Mesenchymal stem cell (in vitro differentiated cells and primary cell): ENCODE data around the gene WDR83.
"Not testable (repeated sequence)": the region's sequence is repeated elsewhere in the genome, so short reads cannot be mapped to it uniquely, and the experiment has no call there.

ENCODE experiments used
- DNase-seq: peaks from one replicate; pipeline ENCODE4 v3.0.0-alpha.2; 2013
- H2AFZ ChIP-seq: one replicate; pipeline ENCODE4 v1.6.1; 2013; ENCODE audit warnings: low read depth, mild to moderate bottlenecking, control low read depth, inconsistent platforms, low read length, moderate library complexity
- H2AK5ac ChIP-seq: 2 replicates; pipeline ENCODE4 v1.6.1; 2013; ENCODE audit warnings: low read length, moderate library complexity, mild to moderate bottlenecking, inconsistent platforms; ENCODE audit not compliant: severe bottlenecking
- H2BK120ac ChIP-seq: one replicate; pipeline ENCODE4 v1.6.1; 2013; ENCODE audit warnings: low read depth, mild to moderate bottlenecking, inconsistent platforms, low read length, moderate library complexity
- H2BK12ac ChIP-seq, 2 experiments: one replicate each; pipeline ENCODE4 v1.6.1; 2013; ENCODE audit warnings: inconsistent platforms in 2 of 2, low read length in 2 of 2, mild to moderate bottlenecking in 2 of 2, moderate library complexity in 2 of 2, control low read depth in 1 of 2
- H2BK15ac ChIP-seq: one replicate; pipeline ENCODE4 v1.6.1; 2013; ENCODE audit warnings: mild to moderate bottlenecking, low read depth, inconsistent platforms; ENCODE audit not compliant: poor library complexity, severe bottlenecking
- H2BK5ac ChIP-seq: 2 replicates; pipeline ENCODE4 v1.6.1; 2013; ENCODE audit warnings: low read depth, mild to moderate bottlenecking, low read length, control low read depth, inconsistent platforms; ENCODE audit not compliant: poor library complexity, severe bottlenecking
- H3K14ac ChIP-seq, 2 experiments: one replicate each; pipeline ENCODE4 v1.6.1; 2013; ENCODE audit warnings: inconsistent platforms in 2 of 2, low read length in 2 of 2, control low read depth in 1 of 2, mild to moderate bottlenecking in 1 of 2, moderate library complexity in 1 of 2
- H3K18ac ChIP-seq, 2 experiments: one replicate each; pipeline ENCODE4 v1.6.1; 2013; ENCODE audit warnings: inconsistent platforms in 2 of 2, low read length in 2 of 2, control low read depth in 1 of 2, low read depth in 1 of 2, mild to moderate bottlenecking in 1 of 2
- H3K23ac ChIP-seq, 2 experiments: one replicate each; pipeline ENCODE4 v1.6.1; 2013; ENCODE audit warnings: inconsistent platforms in 2 of 2, low read length in 2 of 2, mild to moderate bottlenecking in 2 of 2, moderate library complexity in 2 of 2, control low read depth in 1 of 2
- H3K27ac ChIP-seq: 2 replicates; pipeline ENCODE4 v1.5.1; 2013; ENCODE audit warnings: mild to moderate bottlenecking, moderate library complexity, low read length, control low read depth, inconsistent platforms; ENCODE audit not compliant: poor library complexity, severe bottlenecking
- H3K27me3 ChIP-seq, 2 experiments: 2 replicates each; pipeline versions ENCODE4 v1.6.1 to v1.7.0; 2013; ENCODE audit warnings: low read length in 2 of 2, mild to moderate bottlenecking in 2 of 2, moderate library complexity in 2 of 2, control low read depth in 1 of 2, inconsistent platforms in 1 of 2; ENCODE audit not compliant: control insufficient read depth in 1 of 2, insufficient read depth in 1 of 2
- H3K36me3 ChIP-seq, 2 experiments: 2 replicates each; pipeline versions ENCODE4 v1.6.1 to v1.7.0; 2013; ENCODE audit warnings: low read length in 2 of 2, control low read depth in 1 of 2, inconsistent platforms in 1 of 2, low read depth in 1 of 2, mild to moderate bottlenecking in 1 of 2; ENCODE audit not compliant: insufficient read depth in 2 of 2, control insufficient read depth in 1 of 2
- H3K4ac ChIP-seq, 2 experiments: one replicate each; pipeline ENCODE4 v1.6.1; 2013; ENCODE audit warnings: inconsistent platforms in 2 of 2, low read length in 2 of 2, mild to moderate bottlenecking in 2 of 2, moderate library complexity in 2 of 2, control low read depth in 1 of 2, low read depth in 1 of 2
- H3K4me1 ChIP-seq: 2 replicates; pipeline ENCODE4 v1.6.1; 2013; ENCODE audit warnings: low read depth, low read length, control low read depth; ENCODE audit not compliant: control insufficient read depth, insufficient read depth
- H3K4me2 ChIP-seq: 2 replicates; pipeline ENCODE4 v1.6.1; 2013; ENCODE audit warnings: low read length, mild to moderate bottlenecking, inconsistent platforms; ENCODE audit not compliant: poor library complexity, severe bottlenecking
- H3K4me3 ChIP-seq, 2 experiments: 2 replicates each; pipeline versions ENCODE4 v1.5.1 to v1.7.0; 2013; ENCODE audit warnings: low read length in 2 of 2, mild to moderate bottlenecking in 2 of 2, control low read depth in 1 of 2, low read depth in 1 of 2; ENCODE audit not compliant: insufficient read depth in 1 of 2
- H3K79me1 ChIP-seq: replicated peaks from 2 replicates; pipeline ENCODE4 v1.6.1; 2013; ENCODE audit warnings: mild to moderate bottlenecking, control low read depth, low read length, inconsistent platforms; ENCODE audit not compliant: poor library complexity, severe bottlenecking
- H3K9ac ChIP-seq: 2 replicates; pipeline ENCODE4 v1.7.0; 2013; ENCODE audit warnings: mild to moderate bottlenecking, low read length, moderate library complexity
- H3K9me3 ChIP-seq: 2 replicates; pipeline ENCODE4 v1.7.0; 2013; ENCODE audit warnings: mild to moderate bottlenecking, low read length; ENCODE audit not compliant: control insufficient read depth
- H4K8ac ChIP-seq: one replicate; pipeline ENCODE4 v1.6.1; 2013; ENCODE audit warnings: inconsistent platforms, mild to moderate bottlenecking, low read length, moderate library complexity
- H4K91ac ChIP-seq: one replicate; pipeline ENCODE4 v1.6.1; 2013; ENCODE audit warnings: mild to moderate bottlenecking, low read length, inconsistent platforms
- WGBS: methylation state at CpG from one replicate; pipeline ENCODE4 v1.1.7; 2013; ENCODE audit warnings: mixed read lengths; 5-methylcytosine and 5-hydroxymethylcytosine counted together

Gene WDR83

DNA sequence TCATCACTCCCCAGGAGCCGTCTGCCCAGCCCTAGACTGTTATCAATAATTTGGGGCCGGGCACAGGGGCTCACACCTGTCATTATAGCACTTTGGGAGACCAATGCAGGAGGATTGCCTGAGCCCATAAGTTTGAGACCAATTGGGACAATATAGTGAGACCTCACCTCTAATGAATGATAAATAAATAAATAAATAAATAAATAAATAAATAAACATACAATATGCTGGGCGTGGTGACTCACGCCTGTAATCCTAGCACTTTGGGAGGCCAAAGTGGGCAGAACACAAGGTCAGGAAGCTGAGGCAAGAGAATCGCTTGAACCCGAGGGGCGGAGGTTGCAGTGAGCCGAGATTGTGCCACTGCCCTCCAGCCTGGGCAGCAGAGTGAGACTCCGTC lies 46.7 kb downstream of the WDR83 start:
- not testable (repeated sequence) for H3K4ac ChIP-seq, H2BK15ac ChIP-seq, H2AFZ ChIP-seq, H2AK5ac ChIP-seq, H3K27ac ChIP-seq, H3K4me1 ChIP-seq, H2BK12ac ChIP-seq, H3K9me3 ChIP-seq, H4K8ac ChIP-seq, H3K9ac ChIP-seq, H3K27me3 ChIP-seq, H3K4me2 ChIP-seq, H4K91ac ChIP-seq, DNase-seq, H2BK5ac ChIP-seq, H3K14ac ChIP-seq, H2BK120ac ChIP-seq, H3K18ac ChIP-seq, H3K23ac ChIP-seq, H3K4me3 ChIP-seq
- Histone ChIP-seq H3K79me1 (peaks cover 34% of the 10 kb centered on the region), H3K36me3 (peaks cover 83 to 84% of the 10 kb centered on the region in 2 experiments)
- WGBS = 90% methylated on average over 7 of the region's 9 CpGs

GRCh38 chr19:12715102-12715501 lies 48.5 kb downstream of the WDR83 start:
- no peak overlapping the region for H2BK5ac ChIP-seq
- no peak overlapping the region for H2BK120ac ChIP-seq
- no peaks in the 10 kb centered on the region for H3K9me3 ChIP-seq
- peaks cover 29% of the 10 kb centered on the region for H3K79me1 ChIP-seq
- no peak overlapping the region for H4K91ac ChIP-seq
- no peak overlapping the region for H3K18ac ChIP-seq
- no peak overlapping the region for H2AK5ac ChIP-seq
- H3K27ac ChIP-seq = no peak overlapping the region
- DNase-seq = no peak
- H3K36me3 ChIP-seq = peaks cover 77 to 82% of the 10 kb centered on the region in 2 experiments
- H3K4me3 ChIP-seq = no peak overlapping the region
- no peak overlapping the region for H2AFZ ChIP-seq
- no peak overlapping the region for H3K4me2 ChIP-seq
- no peak overlapping the region for H4K8ac ChIP-seq
- no peak overlapping the region for H3K9ac ChIP-seq
- no peaks in the 10 kb centered on the region for H3K27me3 ChIP-seq
- no peak overlapping the region for H3K23ac ChIP-seq
- over 99% methylated on average over 15 of the region's 15 CpGs for WGBS
- no peak overlapping the region for H3K14ac ChIP-seq
- no peak overlapping the region for H3K4ac ChIP-seq
- no peak overlapping the region for H2BK12ac ChIP-seq
- no peak overlapping the region for H2BK15ac ChIP-seq
- peaks cover 8% of the 10 kb centered on the region for H3K4me1 ChIP-seq

DNA sequence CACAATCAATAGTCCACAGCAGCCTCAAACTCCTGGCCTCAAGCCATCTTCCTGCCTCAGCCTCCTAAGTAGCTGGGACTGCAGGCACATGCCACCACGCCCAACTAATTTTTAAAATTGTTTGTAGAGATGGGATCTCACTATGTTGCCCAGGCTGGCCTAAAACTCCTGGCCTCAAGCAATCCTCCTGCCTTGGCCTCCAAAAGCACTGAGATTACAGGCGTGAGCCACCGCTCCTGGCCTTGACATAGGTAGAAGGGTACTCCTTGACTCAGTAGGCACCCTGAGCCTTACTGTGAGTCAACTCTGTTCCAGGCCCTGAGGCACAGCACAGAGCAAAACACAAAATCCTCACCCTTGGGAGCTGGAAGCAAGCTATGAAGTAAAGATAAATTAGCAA lies 49.3 kb downstream of the WDR83 start:
- no peaks in the 10 kb centered on the region for H3K27me3 ChIP-seq
- no peak overlapping the region for H3K14ac ChIP-seq
- H3K4me3 ChIP-seq = no peak overlapping the region
- no peak overlapping the region for H3K23ac ChIP-seq
- no peak overlapping the region for H2AFZ ChIP-seq
- peaks cover 71 to 77% of the 10 kb centered on the region in 2 experiments for H3K36me3 ChIP-seq
- H3K27ac ChIP-seq = no peak overlapping the region
- 93% methylated on average over 3 of the region's 3 CpGs for WGBS
- no peak overlapping the region for H2BK12ac ChIP-seq
- H4K91ac ChIP-seq = no peak overlapping the region
- H2AK5ac ChIP-seq = no peak overlapping the region
- H3K9me3 ChIP-seq = no peaks in the 10 kb centered on the region
- no peak overlapping the region for H3K18ac ChIP-seq
- H3K9ac ChIP-seq = no peak overlapping the region
- no peak overlapping the region for H4K8ac ChIP-seq
- H2BK120ac ChIP-seq = no peak overlapping the region
- no peak overlapping the region for H2BK5ac ChIP-seq
- peaks cover 23% of the 10 kb centered on the region for H3K79me1 ChIP-seq
- H3K4me1 ChIP-seq = peaks cover 15% of the 10 kb centered on the region
- DNase-seq = no peak
- no peak overlapping the region for H2BK15ac ChIP-seq
- no peak overlapping the region for H3K4ac ChIP-seq
- no peak overlapping the region for H3K4me2 ChIP-seq

- no peak overlapping the region for H2BK120ac ChIP-seq
- H2AFZ ChIP-seq = no peak overlapping the region
- H3K4me1 ChIP-seq = peaks cover 16% of the 10 kb centered on the region
- H3K27ac ChIP-seq = peak overlapping the region; percentile 68
- no peak overlapping the region for H3K18ac ChIP-seq
- no peak overlapping the region for H2BK5ac ChIP-seq
- H2BK12ac ChIP-seq = no peak overlapping the region
- no peaks in the 10 kb centered on the region for H3K9me3 ChIP-seq
- no peak overlapping the region for H2BK15ac ChIP-seq
- no peak overlapping the region for H4K91ac ChIP-seq
- 99% methylated on average over 9 of the region's 10 CpGs for WGBS
- peak overlapping the region in 1 of 2 experiments; percentile 24 for H3K4ac ChIP-seq
- H3K23ac ChIP-seq = peak overlapping the region in 1 of 2 experiments; percentile 43
- H3K4me2 ChIP-seq = peak overlapping the region; percentile 45
- H3K36me3 ChIP-seq = peaks cover 32 to 39% of the 10 kb centered on the region in 2 experiments
- no peak for DNase-seq
- H3K79me1 ChIP-seq = peaks cover 13% of the 10 kb centered on the region
- H4K8ac ChIP-seq = no peak overlapping the region
- no peak overlapping the region for H3K14ac ChIP-seq
- H3K4me3 ChIP-seq = peak overlapping the region in 1 of 2 experiments; percentile 95
- peak overlapping the region; percentile 91 for H3K9ac ChIP-seq
- H2AK5ac ChIP-seq = peak overlapping the region; percentile 33
- no peaks in the 10 kb centered on the region for H3K27me3 ChIP-seq
Measured at GRCh38 chr19:12720296-12720695, 53.7 kb downstream of the WDR83 start.
